GM21390 (cell line): Measurements from ENCODE around the gene POLR1B.
"Not testable (repeated sequence)": the region's sequence is repeated elsewhere in the genome, so short reads cannot be mapped to it uniquely, and the experiment has no call there.

Source experiments
- ATAC-seq: cut with Tn5 transposase; IDR thresholded peaks from one replicate; pipeline ENCODE4 v1.9.1; 2021; ENCODE audit not compliant: unreplicated experiment

Gene POLR1B

DNA sequence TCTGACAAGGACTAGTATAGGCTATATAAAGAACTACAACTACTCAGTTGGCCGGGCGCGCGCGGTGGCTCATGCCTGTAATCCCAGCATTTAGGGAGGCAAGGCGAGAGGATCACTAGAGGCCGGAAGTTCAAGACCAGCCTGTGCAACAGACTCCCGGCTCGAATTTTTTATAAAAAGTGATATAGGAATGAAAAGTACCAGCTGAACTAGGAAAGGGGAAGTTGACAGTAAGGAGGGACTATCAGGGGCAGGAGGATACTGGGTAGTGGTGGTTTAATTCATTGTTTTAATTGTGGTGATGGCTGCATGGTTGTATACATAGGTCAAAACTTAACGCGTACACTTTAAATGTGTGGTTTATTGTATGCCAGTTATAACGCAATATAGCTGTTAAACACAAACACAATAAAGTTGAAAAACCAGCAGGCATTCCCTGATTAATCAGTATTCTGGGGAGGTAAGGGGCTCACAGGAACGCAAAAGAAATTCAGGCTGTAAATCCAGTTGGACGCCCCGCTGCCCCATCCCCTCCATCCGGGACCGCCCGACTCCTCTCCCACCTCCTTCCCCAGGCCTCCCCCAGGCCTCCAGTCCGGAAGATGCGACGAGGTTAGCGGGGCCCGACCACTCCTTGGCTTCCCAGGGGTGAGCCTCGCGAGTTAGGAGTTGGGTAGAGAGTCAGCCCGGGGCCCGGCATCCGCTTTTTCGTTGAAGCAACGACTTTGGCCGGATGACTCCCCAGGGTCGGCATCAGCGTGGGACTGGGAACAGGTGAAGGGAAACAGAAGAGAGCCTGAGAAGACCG is 746 bp upstream of the POLR1B start:
- ATAC-seq: peak; percentile 56

DNA sequence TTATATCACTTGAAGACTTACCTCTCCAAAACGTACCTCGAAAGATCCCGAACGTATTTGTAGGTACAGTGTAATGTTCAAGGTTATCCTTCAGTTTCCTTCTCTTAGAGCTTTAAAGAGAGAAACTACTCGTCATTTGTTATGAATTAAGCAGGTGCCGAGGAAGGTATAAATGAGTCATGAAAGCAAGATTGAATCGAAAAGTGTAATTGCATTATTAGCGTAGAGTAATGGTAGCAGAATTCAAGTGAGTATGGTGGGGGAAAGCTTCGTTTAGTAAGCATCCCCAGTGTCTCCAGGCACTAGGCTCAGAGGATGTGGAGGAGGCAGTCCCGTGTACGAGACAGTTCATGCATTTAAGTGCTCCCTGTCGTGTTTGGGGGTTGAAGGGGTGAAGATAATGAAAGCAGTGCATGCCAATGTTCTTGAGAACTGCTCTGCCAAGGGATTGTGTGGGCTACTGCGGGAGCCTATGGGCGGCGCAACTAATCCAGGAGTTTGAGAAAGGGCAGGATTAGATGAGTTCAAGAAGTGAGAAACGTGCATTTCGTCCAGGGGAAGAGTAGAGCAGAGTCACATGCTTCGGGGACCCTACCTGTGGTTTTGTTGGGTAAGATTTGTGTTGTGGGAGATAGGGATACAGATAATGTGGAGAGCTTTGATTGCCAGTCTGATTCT is 858 bp downstream of the POLR1B start:
- ATAC-seq: peak; percentile 8

- no peak for ATAC-seq
Observed at GRCh38 chr2:112547333-112547732, 5.1 kb downstream of the POLR1B start.

DNA sequence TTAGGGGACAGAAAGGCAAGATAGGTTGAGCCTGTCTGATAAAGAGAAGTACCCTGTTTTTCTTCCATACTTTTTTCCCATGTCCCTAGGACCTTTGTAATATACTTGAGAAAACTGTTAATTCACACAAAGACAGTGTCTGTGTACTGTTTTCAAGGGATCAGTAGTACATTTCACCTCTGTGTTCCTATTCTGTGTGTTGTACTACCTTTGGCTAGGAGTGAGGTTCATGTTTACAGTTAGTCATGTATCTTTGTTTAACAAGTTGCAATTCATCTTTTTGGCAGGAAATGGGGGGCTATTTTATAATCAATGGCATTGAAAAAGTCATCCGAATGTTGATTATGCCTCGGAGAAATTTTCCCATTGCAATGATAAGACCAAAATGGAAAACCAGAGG is 6.7 kb downstream of the POLR1B start:
- ATAC-seq: no peak

DNA sequence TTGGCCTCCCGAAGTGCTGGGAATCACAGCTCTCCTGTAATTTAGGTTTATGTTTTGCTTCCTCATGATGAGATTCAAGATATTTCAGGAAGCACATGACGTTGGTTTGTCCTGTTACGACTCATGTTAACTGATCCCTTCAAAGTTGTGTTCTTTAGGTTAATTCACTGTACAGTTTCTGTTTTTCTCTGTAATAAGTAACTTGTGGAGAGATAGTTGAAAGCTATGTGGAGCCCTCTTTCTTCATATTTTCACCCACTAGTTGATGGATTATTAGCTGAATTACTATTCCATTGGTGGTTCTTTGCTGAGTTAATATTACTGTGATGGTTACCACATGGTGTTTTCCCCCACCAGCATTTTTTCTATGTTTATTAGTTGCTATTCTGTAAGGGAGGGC is 23.8 kb downstream of the POLR1B start:
- no peak for ATAC-seq

DNA sequence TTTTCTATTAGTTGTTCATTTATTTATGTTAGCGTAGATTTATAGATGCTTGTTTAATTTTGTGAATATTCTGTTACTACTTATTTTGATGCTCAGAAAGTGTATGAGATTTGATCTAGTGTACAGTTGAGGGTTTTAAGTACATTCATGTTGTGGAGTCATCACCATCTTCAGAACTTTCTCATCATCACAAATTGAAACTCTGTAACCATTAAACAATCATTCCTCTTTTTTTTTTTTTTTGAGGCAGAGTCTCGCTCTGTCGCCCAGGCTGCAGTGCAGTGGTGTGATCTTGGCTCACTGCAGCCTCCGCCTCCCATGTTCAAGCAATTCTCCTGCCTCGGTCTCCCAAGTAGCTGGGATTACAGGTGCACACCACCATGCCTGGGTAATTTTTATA is 24.2 kb downstream of the POLR1B start:
- not testable (repeated sequence) for ATAC-seq

- ATAC-seq: no peak
Observed at GRCh38 chr2:112572005-112572404, 29.7 kb downstream of the POLR1B start.

DNA sequence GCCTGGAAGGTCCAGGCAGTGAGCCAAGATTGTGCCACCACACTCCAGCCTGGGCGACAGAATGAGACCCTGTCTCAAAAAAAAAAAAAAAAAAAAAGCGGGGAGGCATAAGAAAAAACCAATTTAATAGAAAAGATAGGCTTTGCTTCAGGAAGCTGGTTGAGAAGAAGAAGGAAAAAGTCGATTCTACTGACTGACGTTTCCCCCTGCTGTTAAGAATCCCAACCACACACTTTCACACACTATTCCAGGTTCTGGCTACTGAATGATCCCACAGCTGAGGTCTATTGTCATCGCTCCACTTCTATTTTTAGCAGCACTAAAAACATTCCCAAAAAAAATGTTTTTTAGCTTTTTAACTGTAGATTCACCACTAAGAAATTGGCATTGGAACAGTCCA is 35.5 kb downstream of the POLR1B start:
- no peak for ATAC-seq

DNA sequence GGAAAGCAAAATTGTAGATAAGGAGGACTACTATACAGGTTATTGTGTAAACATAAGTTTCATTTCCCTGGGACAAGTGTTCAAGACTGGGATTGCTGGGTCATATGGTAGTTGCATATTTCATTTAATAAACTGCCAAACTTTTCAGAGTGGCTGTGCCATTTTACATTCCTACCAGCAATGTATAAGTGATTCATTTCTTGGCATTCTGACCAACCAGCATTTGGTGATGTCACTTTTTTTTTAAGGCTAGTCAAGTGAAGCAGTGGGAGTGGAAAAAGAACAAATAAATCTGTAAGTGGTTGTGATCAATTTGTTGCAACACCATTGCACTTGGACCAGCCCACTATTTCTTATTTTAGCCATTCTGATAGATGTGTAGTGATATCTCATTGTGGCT is 37.0 kb downstream of the POLR1B start:
- ATAC-seq: no peak

DNA sequence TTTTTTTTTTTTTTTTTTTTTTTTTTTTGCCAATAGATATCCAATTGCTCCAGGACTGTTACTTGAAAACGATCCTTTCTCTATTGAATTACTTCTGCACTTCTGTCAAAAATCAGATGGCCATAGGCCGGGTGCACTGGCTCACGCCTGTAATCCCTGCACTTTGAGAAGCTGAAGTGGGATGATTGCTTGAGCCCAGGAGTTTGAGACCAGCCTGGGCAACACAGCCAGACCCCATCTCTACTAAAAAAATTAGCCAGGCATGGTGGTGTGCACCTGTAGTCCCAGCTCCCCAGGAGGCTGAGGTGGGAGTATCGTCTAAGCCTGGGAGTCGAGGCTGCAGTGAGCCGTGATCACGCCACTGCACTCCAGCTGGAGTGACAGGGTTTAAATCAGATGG is 37.8 kb downstream of the POLR1B start:
- no peak for ATAC-seq

DNA sequence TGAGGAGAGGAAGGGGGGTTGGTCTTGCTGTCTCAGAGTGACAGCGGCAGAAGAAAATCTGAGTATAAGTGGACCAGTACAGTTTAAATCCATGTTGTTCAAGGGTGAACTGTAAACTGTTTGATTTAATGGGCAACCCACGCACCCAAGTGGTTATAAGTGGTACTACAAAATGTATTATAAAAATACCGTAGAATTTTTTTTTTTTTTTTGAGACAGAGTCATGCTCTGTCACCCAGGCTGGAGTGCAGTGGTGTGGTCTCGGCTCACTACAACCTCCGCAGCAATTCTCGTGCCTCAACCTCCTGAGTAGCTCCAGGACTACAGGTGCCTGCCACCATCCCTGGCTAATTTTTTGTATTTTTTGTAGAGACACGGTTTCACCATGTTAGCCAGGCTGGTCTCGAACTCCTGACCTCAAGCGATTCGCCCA is 40.1 kb downstream of the POLR1B start:
- no peak for ATAC-seq

DNA sequence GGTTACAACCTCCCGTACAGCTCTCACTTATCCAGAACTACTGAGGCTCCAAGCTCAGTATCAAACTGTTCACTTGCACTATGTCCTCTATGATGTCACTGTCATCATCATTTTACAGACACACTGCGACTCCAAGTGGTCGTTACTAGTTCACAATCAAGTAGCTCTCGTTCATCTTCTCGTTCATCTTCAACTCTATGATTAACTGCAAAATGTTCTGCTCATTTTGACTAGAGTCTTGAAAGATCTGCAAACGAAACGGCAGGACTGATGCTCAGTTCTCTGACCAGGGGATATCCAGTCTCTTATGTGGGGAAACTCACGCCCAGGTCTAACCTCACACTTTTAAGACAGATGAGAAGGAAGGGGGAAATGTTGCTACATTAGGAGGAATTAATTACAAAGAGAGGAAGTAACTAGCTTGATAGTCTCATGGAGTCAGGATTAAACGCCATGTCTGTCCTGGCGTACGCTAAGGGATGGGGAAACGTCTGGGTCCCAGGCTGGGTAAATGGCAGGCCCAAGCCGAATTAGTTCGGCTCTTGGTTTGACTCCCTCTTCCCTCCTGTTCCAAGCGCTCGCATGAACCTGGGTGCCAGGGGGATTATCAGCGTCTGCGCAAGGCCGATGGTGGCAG is 41.4 kb downstream of the POLR1B start:
- no peak for ATAC-seq

GRCh38 chr2:112584134-112584890 is 42.0 kb downstream of the POLR1B start, which contains the start of gene CHCHD5:
Gene CHCHD5 (plus strand): TSS chr2:112584609. CDS start chr2:112584648, 39 bp downstream.
- peak; percentile 87 for ATAC-seq

DNA sequence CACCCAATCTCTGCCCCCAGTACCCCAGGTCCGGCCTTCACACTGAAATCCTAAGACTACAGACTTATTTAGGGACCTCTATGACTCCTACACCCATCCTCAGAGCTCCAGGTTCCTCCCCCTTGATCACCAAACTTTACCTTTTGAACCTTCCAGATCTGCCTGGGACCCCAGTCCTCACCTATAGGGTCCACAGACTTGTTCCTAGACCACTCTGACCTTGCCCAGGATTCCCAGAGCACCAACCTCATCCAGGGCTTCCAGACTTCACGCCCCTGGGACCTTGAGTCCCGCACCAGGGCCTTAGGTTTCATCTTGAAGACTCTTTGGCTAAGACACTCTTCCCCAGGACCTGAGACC is 42.6 kb downstream of the POLR1B start:
- no peak for ATAC-seq

DNA sequence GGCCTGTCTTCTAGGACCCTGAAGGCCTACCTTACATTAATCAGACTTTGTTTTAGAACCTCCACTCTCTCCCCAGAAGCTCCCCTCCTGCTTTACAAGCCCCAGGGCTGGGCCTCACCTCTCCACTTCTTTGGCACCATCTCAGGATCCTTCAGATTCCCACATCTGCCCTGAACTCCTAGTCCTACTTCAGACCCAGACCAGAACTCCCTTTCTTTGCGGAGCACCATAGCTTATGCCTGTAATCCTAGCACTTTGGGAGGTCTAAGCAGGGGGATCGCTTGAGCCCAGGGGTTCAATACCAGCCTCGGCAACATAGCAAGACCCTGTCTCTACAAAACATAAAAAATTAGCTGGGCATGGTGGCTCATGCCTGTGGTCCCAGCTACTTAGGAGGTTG is 43.1 kb downstream of the POLR1B start:
- no peak for ATAC-seq

GRCh38 chr2:112585873-112586464 is 43.7 kb downstream of the POLR1B start:
- no peak for ATAC-seq

DNA sequence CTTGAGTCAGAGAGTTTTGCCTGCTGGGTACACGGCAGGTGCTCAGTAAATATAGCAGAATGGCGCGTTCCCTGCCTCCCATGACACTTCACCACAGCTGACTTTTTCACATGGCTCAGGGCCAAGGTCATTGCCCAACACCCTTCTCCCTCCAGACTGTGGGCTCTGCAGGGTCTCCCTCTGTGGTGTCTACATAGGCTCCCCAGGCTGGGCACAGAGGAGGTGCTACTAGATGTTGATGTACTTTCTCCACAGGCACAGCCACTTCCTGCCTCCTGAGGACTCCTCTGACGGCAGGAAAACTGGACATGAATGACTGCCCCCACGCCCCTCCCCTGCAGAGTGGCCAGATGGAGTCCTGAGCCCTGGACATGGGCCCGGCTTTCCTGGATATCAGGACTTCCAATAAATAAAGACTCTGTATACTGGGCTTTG is 46.4 kb downstream of the POLR1B start:
- ATAC-seq: no peak

GRCh38 chr2:112591413-112591812 is 49.1 kb downstream of the POLR1B start:
- no peak for ATAC-seq

DNA sequence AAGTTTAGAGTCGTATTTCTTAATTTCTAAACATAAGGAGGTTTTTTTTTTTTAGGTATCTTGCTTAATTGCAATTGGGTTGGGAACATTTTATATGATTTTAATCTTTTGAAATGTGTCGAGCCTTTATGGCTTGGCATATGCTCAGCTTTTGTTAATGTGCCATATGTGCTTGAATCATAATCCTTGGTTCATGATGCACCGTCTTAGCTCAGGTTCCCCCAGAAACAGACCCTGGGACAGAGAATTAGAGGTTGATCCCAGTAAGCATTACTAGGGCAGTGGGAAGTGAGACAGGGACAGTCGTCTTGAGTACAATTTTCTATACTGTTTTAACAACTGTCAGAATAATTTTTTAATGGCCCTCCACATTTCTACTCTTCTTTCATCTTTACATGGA is 51.5 kb downstream of the POLR1B start:
- no peak for ATAC-seq

DNA sequence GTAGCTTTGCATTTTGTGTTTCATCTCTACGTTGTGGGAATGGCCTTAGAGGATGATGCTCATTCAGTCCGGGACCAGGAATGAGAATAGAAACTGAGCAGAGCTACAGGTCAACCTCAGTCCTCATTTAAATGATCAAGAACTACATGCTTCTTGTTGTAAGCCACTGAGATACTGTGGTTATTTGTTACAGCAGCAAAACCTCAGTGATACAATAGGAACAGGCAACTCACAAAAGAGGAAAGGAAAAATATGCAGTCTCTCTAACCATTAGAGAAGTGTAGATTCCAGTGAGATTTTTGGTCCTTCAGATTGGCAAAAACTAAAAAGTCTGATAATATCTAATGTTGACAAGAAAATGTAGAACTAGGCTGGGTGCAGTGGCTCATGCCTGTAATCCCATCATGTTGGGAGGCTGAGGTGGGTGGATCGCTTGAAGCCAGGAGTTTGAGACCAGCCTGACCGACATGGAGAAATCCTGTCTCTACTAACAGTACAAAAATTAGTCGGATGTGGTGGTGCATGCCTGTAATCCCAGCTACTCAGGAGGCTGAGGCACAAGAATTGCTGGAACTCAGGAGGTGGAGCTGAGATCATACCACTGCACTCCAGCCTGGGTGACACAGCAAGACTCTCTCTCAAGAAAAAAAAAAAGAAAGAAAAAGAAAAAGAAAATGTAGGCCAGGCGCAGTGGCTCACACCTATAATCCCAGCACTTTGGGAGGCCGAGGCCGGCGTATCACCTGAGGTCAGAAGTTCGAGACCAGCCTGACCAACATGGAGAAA is 55.5 kb downstream of the POLR1B start:
- no peak for ATAC-seq
